ENCODE data around the gene ADAMTS13.
"Not testable (repeated sequence)": the region's sequence is repeated elsewhere in the genome, so short reads cannot be mapped to it uniquely, and the experiment has no call there.

Gene ADAMTS13

DNA sequence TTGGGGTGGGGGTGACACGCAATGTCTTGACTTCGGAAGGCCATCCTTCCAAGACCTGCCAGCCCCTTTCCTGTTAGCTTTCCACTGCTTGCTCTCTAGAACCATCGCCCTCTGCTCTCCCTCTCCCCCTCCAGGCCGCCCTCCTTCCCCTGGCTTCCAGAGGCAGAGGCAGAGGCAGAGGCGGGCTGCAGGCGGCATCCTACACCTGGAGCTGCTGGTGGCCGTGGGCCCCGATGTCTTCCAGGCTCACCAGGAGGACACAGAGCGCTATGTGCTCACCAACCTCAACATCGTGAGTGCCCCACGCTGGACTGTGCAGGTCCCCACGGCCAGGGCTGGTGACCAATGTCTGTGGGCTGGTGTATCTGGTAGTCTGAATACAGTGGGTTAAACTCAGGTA, 2.0 kb downstream of the ADAMTS13 start:
- no peak for DNase-seq (ENCODE audit: low read depth, low spot score)

DNA sequence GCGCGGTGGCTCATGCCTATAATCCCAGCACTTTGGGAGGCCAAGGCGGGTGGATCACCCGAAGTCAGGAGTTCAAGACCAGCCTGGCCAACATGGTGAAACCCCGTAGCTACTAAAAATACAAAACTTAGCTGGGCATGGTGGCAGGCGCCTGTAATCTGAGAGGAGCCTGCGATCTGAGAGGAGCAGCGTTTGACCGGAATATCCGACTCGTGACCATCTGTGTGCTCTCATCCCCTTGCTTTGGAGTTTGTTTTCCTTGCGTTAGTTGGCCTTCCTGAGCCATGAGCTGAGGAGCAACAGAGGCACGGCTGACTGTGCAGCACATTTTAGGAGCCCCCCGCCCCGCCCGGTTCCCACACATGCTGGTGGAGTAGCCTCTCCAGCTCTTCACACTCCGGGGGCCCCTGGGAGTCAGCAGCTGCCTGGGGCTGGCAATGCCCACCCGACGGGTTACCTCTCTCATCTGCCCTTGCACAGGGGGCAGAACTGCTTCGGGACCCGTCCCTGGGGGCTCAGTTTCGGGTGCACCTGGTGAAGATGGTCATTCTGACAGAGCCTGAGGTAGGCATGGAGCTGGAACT, 3.0 kb downstream of the ADAMTS13 start:
- DNase-seq (ENCODE audit: low read depth, low spot score) = no peak

- DNase-seq (ENCODE audit: low read depth, low spot score) = no peak
Observed at GRCh38 chr9:133426011-133426410, 3.8 kb downstream of the ADAMTS13 start.

GRCh38 chr9:133427658-133428348, 5.6 kb downstream of the ADAMTS13 start:
- no peak for DNase-seq (ENCODE audit: low read depth, low spot score)

DNA sequence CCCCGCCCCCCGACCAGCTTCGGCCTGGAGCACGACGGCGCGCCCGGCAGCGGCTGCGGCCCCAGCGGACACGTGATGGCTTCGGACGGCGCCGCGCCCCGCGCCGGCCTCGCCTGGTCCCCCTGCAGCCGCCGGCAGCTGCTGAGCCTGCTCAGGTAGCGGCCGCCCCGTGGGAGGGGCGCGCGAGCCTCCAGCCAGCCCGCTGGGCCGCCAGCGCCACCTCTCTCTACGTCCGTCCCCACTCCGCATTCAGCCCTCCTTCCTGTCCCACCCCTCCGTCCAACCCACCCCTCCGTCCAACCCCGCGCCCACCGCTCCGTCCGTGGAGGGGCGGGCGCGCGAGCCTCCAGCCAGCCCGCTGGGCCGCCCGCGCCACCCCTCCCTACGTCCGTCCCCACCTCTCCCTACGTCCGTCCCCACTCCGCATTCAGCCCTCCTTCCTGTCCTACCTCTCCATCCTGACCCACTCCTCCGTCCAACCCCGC, 6.5 kb downstream of the ADAMTS13 start:
- no peak for DNase-seq (ENCODE audit: low read depth, low spot score)

- DNase-seq (ENCODE audit: low read depth, low spot score) = no peak
Observed at GRCh38 chr9:133429214-133429613, 7.0 kb downstream of the ADAMTS13 start.

DNA sequence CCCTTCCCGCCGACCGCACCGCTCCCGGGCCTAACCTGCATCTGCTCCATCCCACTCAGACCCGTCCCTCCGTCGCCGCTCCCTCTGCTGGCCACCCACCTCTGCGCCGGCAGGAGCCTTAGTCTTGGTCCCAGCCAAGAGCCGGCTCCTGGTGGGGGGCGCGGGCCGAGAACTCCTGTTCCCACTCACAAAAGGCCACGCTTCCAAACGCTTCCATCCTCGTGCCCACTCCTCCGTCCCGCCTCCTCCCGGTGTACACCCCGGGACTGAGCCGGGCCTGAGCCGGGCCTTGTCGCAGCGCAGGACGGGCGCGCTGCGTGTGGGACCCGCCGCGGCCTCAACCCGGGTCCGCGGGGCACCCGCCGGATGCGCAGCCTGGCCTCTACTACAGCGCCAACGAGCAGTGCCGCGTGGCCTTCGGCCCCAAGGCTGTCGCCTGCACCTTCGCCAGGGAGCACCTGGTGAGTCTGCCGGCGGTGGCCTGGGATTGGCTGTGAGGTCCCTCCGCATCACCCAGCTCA, 7.5 kb downstream of the ADAMTS13 start:
- no peak for DNase-seq (ENCODE audit: low read depth, low spot score)

- DNase-seq (ENCODE audit: low read depth, low spot score) = no peak
Observed at GRCh38 chr9:133430244-133430643, 8.1 kb downstream of the ADAMTS13 start.

DNA sequence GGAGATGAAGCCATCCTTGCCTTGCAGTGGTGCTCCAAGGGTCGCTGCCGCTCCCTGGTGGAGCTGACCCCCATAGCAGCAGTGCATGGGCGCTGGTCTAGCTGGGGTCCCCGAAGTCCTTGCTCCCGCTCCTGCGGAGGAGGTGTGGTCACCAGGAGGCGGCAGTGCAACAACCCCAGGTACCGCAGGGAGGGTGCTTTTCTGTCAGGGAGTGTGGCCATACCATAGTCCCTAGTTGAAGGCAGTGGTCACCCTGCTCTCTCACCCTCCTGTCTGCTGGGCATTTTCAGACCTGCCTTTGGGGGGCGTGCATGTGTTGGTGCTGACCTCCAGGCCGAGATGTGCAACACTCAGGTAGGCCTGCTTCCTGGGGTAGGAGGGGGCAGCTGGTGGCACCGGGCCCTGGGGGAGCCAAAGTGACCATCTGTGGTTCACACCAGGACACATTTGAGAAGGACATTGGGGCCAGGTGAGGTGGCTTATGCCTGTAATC, 11.2 kb downstream of the ADAMTS13 start:
- DNase-seq (ENCODE audit: low read depth, low spot score) = no peak

GRCh38 chr9:133436681-133437080, 14.5 kb downstream of the ADAMTS13 start:
- DNase-seq (ENCODE audit: low read depth, low spot score) = no peak

- no peak for DNase-seq (ENCODE audit: low read depth, low spot score)
Observed at GRCh38 chr9:133437753-133438531, 15.8 kb downstream of the ADAMTS13 start.

DNA sequence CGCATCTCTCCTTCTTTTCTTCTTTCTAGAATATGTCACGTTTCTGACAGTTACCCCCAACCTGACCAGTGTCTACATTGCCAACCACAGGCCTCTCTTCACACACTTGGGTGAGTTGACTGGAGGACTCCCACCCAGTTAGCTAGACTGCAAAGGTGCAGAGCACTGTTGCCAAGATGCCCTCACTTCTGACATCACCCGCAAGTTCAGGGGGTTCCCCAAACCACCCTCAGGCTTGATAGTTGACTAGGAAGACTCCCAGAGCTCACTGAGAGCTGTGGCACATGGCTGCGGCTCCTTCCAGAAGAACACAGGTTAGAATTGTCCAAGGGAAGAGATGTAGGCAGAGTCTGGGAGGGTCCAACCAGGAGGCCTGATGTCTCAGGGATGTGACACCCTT, 17.2 kb downstream of the ADAMTS13 start:
- DNase-seq (ENCODE audit: low read depth, low spot score) = no peak

DNA sequence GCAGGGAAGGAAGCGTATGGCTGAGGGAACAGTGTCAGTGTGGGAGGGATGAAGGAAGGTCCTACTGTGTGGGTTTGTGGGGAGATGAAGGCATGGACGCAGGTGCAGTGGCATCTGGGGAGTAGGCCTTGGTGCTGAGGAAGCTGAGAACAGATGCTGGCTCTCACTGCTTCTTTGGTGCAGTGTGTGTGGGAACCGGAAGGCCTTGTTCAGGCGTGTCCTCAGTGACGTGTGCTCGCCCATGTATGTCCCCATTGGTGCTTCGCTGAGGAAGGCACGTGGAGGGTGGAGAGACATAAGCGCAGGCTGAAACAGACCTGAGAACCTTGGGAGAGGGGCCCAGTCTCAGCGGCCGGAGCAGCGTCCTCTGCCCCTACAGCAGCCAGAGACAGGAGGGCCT, 18.7 kb downstream of the ADAMTS13 start:
- DNase-seq (ENCODE audit: low read depth, low spot score) = no peak

- no peak for DNase-seq (ENCODE audit: low read depth, low spot score)
Observed at GRCh38 chr9:133441571-133441970, 19.4 kb downstream of the ADAMTS13 start.

DNA sequence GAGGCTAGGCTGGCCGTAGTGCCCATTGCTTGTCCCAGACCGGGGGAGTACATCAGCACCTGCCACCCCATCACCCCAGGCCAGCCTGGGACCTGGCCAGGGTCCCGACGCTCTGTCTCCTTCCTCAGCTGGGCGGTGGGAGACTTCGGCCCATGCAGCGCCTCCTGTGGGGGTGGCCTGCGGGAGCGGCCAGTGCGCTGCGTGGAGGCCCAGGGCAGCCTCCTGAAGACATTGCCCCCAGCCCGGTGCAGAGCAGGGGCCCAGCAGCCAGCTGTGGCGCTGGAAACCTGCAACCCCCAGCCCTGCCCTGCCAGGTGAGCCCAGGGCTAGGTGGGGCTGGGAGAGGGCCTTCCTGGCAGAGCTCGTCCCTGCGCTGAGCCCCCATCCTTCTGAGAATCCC, 21.1 kb downstream of the ADAMTS13 start:
- no peak for DNase-seq (ENCODE audit: low read depth, low spot score)

GRCh38 chr9:133443982-133444381, 21.8 kb downstream of the ADAMTS13 start:
- DNase-seq (ENCODE audit: low read depth, low spot score) = no peak

- DNase-seq (ENCODE audit: low read depth, low spot score) = no peak
Observed at GRCh38 chr9:133445293-133445969, 23.3 kb downstream of the ADAMTS13 start.

GRCh38 chr9:133448487-133448972, 26.4 kb downstream of the ADAMTS13 start:
- no peak for DNase-seq (ENCODE audit: low read depth, low spot score)

GRCh38 chr9:133449760-133450159, 27.6 kb downstream of the ADAMTS13 start:
- DNase-seq (ENCODE audit: low read depth, low spot score) = no peak

DNA sequence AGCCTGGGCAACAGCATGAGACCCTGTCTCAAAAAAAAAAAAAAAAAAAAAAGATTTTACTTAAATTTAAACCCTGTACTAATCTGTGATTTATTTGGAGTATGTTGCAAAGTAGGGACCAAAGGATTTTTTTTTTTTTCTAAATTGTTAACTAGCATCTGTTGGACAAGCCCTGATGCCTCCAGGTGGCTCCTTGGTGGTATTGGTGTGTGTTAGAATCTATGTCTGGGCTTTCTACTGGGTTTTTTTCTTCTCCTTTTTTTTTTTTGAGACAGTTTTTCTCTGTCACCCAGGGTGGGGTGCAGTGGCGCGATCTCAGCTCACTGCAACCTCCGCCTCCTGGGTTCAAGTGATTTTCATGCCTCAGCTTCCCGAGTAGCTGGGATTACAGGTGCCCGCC, 29.7 kb downstream of the ADAMTS13 start:
- DNase-seq (ENCODE audit: low read depth, low spot score) = not testable (repeated sequence)

DNA sequence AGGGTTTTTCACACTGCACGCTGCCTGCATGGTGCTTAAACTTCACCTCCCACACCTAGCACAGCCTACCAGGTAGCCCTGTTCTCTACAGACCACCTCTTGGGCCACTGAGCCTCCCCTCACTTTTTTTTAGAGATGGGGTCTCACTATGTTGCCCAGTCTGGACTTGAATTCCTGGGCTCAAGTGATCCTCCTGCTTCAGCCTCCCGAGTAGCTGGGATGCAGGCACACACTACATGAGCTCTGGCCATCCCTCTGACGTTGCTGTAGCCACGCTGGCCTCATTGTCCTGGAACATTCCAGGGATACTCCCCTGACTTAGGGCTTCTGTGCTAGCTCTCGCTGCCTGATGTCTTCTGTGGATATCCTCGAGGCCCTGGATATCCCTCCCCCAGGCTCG, 30.4 kb downstream of the ADAMTS13 start:
- DNase-seq (ENCODE audit: low read depth, low spot score) = no peak

DNA sequence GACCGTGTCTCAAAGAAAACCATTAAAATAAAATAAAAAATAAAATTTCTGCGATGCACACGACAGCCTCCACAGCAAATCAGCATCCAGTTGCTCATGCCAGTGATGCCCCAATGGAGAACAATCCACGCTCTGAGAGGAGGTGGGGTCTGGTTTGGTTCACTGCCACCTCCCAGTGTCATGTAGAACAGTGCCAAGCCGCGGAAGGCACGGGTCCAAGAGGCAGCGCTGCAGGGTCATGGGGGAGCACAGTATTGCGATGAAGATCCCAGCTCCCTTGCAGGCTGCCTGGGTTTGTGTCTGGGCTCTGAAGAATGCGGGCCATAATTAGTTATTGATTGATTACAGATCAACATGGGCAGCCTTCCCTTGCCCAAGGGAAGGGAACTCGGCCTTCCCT, 31.5 kb downstream of the ADAMTS13 start:
- no peak for DNase-seq (ENCODE audit: low read depth, low spot score)
